Body of pancreas (tissue), 4 donors: ENCODE results near the gene AMACR. TPM values are rescaled to one million over a fixed set of nuclear protein-coding genes. Genes with fewer than 3 reads are reported as not detected.

Experiments
- ATAC-seq: fragments of 150-250 bp; one replicate; pipeline ENCODE4 v1.9.1; 2016
- DNase-seq, 4 donors: peaks; one replicate each; pipeline ENCODE4 v3.0.0-alpha.2; 2019
- H3K27ac ChIP-seq, 4 donors: fragments of 200-600 bp; sonication (generic); 1 replicate in 3 of 4; 2 replicates in 1 of 4; pipeline versions ENCODE4 v1.5.1 to v1.6.1; 2016 to 2019; ENCODE audit warnings: mild to moderate bottlenecking in 1 of 4, mixed read lengths in 1 of 4, moderate library complexity in 1 of 4
- H3K27me3 ChIP-seq, 2 donors: fragments of 200-600 bp; sonication (generic); one replicate each; pipeline ENCODE4 v1.6.0; 2016; ENCODE audit warnings: mild to moderate bottlenecking in 1 of 2
- H3K36me3 ChIP-seq, 2 donors: fragments of 200-600 bp; sonication (generic); replicated peaks in 1 of 2; 2 replicates each; pipeline ENCODE4 v1.5.1; 2016; ENCODE audit warnings: low read depth in 2 of 2; ENCODE audit not compliant: insufficient read depth in 1 of 2
- H3K4me1 ChIP-seq: fragments of 200-600 bp; sonication (generic); one replicate; pipeline ENCODE4 v1.6.0; 2016
- H3K4me3 ChIP-seq, 2 donors: fragments of 200-600 bp; sonication (generic); 1 replicate in 1 of 2; 2 replicates in 1 of 2; pipeline ENCODE4 v1.5.1; 2016 to 2019
- H3K9me3 ChIP-seq, 3 donors: fragments of 200-600 bp; sonication (generic); 1 replicate in 2 of 3; 2 replicates in 1 of 3; pipeline ENCODE4 v1.5.1; 2016
- CTCF ChIP-seq, 7 experiments: fragments of 450-650 bp in 4 of 7; fragments of 200-600 bp in 3 of 7; sonication (generic) in 3 of 7; IDR thresholded peaks; one replicate each; pipeline ENCODE4 v1.5.1; 2016 to 2019; ENCODE audit warnings: antibody characterized with exemption in 7 of 7
- POLR2A ChIP-seq, 3 donors: fragments of 450-650 bp; IDR thresholded peaks; one replicate each; pipeline ENCODE4 v1.6.1; 2016; ENCODE audit warnings: antibody characterized with exemption in 3 of 3, mild to moderate bottlenecking in 2 of 3
- WGBS, 2 donors: methylation state at CpG; one replicate each; pipeline ENCODE4 v1.1.5; 2017; 5-methylcytosine and 5-hydroxymethylcytosine counted together
- intact Hi-C: fragments of 100-400 bp; cut with DNase I; formaldehyde crosslinking; loops from one replicate; pipeline ENCODE4 v1.15.1; 2023
- total RNA-seq, 2 donors: library from RNA; depleted of rRNA; stranded (reverse); fragments of >200 nt; gene quantifications; one replicate each; pipeline ENCODE4 v1.1.0, GENCODE V29; 2016

AMACR gene
- total RNA-seq, 2 donors from 2014 or later = 5.4 to 7.3 TPM

- no peaks in the 10 kb centered on the region for H3K27me3 ChIP-seq
- TF ChIP-seq POLR2A (IDR thresholded peaks at IDR 0.05) = no peak
- no peak for TF ChIP-seq CTCF (IDR thresholded peaks at IDR 0.05)
- 74 to 78% methylated on average over 7 of the region's 7 CpGs for WGBS, 2 donors
- intact Hi-C loops = no loop called here
- H3K27ac ChIP-seq = no peak within 1 kb of the TSS
- H3K4me1 ChIP-seq = peaks cover 15% of the 10 kb centered on the region
- no peaks in the 10 kb centered on the region for H3K9me3 ChIP-seq
- DNase-seq (no peak), ATAC-seq (no peak)
- no peak within 1 kb of the TSS for H3K4me3 ChIP-seq
- H3K36me3 ChIP-seq = peaks cover 0 to 7% of the 10 kb centered on the region in 2 donors
Observed at GRCh38 chr5:33984671-33985124, 23.2 kb downstream of the AMACR start, which contains the start of gene SLC45A2. Gene SLC45A2 (minus strand): TSS chr5:33984693. CDS start chr5:33984583, 110 bp downstream.

GRCh38 chr5:33984178-33984577 is 23.7 kb downstream of the AMACR start:
- no peak for TF ChIP-seq POLR2A (IDR thresholded peaks at IDR 0.05)
- TF ChIP-seq CTCF (IDR thresholded peaks at IDR 0.05) = no peak
- no peak overlapping the region for H3K27ac ChIP-seq
- intact Hi-C loops = no loop called here

GRCh38 chr5:33981408-33982162 is 26.3 kb downstream of the AMACR start:
- Histone ChIP-seq H3K27me3 (no peaks in the 10 kb centered on the region), H3K9me3 (no peaks in the 10 kb centered on the region), H3K4me1 (peaks cover 17% of the 10 kb centered on the region), H3K4me3 (no peak overlapping the region), H3K36me3 (no peaks in the 10 kb centered on the region), H3K27ac (no peak overlapping the region)
- ATAC-seq (no peak), DNase-seq (no peak)
- intact Hi-C loops = no loop called here
- WGBS, 2 donors = 83 to 87% methylated on average over 8 of the region's 8 CpGs
- TF ChIP-seq POLR2A (IDR thresholded peaks at IDR 0.05) = no peak

More at GRCh38 chr5:33984178-33984577, 23.7 kb downstream of the AMACR start:
- Histone ChIP-seq H3K36me3 (peaks cover 0 to 7% of the 10 kb centered on the region in 2 donors), H3K4me3 (no peak overlapping the region), H3K4me1 (peaks cover 17% of the 10 kb centered on the region), H3K9me3 (no peaks in the 10 kb centered on the region), H3K27me3 (no peaks in the 10 kb centered on the region)
- DNase-seq (no peak), ATAC-seq (no peak)
- WGBS, 2 donors = 94 to 96% methylated on average over 12 to 15 of the region's 15 CpGs

GRCh38 chr5:33980030-33980429 is 27.8 kb downstream of the AMACR start:
- DNase-seq (no peak), ATAC-seq (peak; percentile 40)
- Histone ChIP-seq H3K27me3 (no peaks in the 10 kb centered on the region), H3K4me1 (peaks cover 17% of the 10 kb centered on the region), H3K36me3 (no peaks in the 10 kb centered on the region), H3K4me3 (no peak overlapping the region), H3K9me3 (no peaks in the 10 kb centered on the region), H3K27ac (no peak overlapping the region)
- WGBS, 2 donors = 19 to 27% methylated on average over 3 of the region's 3 CpGs
- TF ChIP-seq POLR2A (IDR thresholded peaks at IDR 0.05) (no peak), CTCF (IDR thresholded peaks at IDR 0.05) (no peak)
- intact Hi-C loops = no loop called here

- H3K4me3 ChIP-seq = no peak overlapping the region
- TF ChIP-seq CTCF (IDR thresholded peaks at IDR 0.05) (no peak), POLR2A (IDR thresholded peaks at IDR 0.05) (no peak)
- no peak overlapping the region for H3K27ac ChIP-seq
- WGBS, 2 donors = 90 to 91% methylated on average over 1 of the region's 1 CpG
- intact Hi-C loops = no loop called here
- peaks cover 14% of the 10 kb centered on the region for H3K4me1 ChIP-seq
- ATAC-seq (no peak), DNase-seq (no peak)
- H3K36me3 ChIP-seq = no peaks in the 10 kb centered on the region
- no peaks in the 10 kb centered on the region for H3K27me3 ChIP-seq
- H3K9me3 ChIP-seq = no peaks in the 10 kb centered on the region
Observed at GRCh38 chr5:33978306-33978705, 29.5 kb downstream of the AMACR start.
